22Rv1 (cell line): ENCODE measurements around the gene SOX4.

Experiments
- ZFX ChIP-seq: fragments of 450-650 bp; IDR thresholded peaks from 2 replicates; pipeline ENCODE4 v1.6.1; 2017; ENCODE audit warnings: antibody characterized with exemption, borderline replicate concordance
- TF ChIP-seq, protein P1 (sequence below): fragments of 450-650 bp; IDR thresholded peaks from 2 replicates; pipeline ENCODE4 v1.5.1; 2017; ENCODE audit warnings: mild to moderate bottlenecking

DNA sequence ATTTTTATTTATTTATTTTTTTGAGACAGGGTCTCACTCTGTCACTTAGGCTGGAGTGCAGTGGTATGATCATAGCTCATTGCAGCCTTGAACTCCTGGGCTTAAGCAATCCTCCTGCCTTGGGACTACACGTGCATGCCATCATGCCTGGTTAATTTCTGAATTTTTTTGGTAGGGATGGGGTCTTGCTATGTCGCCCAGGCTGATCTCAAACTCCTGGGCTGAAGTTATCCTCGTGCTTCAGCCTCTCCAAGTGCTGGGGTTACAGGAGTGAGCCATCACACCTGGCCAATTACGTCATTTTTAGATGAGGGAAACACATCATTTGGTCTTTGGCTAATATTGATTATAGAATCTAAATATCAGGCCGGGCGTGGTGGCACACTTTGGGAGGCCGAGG lies 32.1 kb downstream of the SOX4 start:
- TF ChIP-seq, protein P1, sequence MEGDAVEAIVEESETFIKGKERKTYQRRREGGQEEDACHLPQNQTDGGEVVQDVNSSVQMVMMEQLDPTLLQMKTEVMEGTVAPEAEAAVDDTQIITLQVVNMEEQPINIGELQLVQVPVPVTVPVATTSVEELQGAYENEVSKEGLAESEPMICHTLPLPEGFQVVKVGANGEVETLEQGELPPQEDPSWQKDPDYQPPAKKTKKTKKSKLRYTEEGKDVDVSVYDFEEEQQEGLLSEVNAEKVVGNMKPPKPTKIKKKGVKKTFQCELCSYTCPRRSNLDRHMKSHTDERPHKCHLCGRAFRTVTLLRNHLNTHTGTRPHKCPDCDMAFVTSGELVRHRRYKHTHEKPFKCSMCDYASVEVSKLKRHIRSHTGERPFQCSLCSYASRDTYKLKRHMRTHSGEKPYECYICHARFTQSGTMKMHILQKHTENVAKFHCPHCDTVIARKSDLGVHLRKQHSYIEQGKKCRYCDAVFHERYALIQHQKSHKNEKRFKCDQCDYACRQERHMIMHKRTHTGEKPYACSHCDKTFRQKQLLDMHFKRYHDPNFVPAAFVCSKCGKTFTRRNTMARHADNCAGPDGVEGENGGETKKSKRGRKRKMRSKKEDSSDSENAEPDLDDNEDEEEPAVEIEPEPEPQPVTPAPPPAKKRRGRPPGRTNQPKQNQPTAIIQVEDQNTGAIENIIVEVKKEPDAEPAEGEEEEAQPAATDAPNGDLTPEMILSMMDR = no peak
- TF ChIP-seq ZFX = no peak
